Measurements from ENCODE around the gene ADAMTSL5.
"Not testable (repeated sequence)": the region's sequence is repeated elsewhere in the genome, so short reads cannot be mapped to it uniquely, and the experiment has no call there.

ADAMTSL5 gene

DNA sequence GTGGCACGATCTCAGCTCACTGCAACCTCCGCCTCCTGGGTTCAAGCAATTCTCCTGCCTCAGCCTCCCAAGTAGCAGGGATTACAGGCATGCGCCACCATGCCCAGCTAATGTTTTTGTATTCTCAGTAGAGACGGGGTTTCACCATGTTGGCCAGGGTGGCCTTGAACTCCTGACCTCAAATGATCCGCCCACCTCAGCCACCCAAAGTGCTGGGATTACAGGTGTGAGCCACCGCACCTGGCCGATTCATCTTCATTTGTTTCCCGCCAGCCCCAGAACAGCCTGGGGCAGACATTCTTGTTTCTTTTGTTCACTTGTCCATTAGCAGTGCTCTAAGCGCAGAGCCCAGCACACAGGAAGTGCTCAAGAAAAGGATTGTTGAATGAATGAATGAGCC, 35.8 kb downstream of the ADAMTSL5 start:
- DNase-seq: not testable (repeated sequence)

DNA sequence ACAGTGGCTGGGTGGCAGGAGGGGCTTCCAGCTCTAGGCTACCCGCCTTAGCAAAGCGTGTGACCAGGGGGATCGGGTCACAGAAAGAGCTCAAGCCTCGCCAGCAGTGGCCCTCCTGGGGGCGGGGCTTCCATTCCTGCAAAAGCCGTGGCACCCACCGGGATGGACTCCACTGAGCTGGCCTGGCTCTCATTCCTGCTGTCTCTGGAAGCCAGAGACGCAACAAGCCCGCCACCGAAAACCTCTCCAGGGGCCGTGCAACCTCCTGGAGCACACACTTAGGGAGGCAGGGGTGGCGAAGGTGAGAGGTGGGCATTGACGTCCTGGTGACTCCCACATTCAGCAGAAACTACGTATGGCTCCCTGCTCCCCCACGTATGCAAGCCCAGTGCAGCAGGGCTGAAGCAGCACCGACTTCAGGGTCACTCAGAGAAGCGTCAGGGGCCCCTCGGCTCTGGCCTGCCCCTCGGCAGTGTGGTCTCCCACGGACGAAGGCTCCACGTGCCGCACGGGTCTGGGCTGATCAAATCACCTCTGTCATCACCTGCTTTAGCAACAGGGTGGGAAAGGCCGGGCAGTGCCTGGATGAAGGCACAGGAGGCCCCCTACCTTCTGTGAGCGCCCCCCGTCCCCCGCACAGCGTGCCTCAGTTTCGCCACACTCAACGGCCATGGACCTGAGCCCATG, 36.9 kb downstream of the ADAMTSL5 start:
- DNase-seq: no peak

DNA sequence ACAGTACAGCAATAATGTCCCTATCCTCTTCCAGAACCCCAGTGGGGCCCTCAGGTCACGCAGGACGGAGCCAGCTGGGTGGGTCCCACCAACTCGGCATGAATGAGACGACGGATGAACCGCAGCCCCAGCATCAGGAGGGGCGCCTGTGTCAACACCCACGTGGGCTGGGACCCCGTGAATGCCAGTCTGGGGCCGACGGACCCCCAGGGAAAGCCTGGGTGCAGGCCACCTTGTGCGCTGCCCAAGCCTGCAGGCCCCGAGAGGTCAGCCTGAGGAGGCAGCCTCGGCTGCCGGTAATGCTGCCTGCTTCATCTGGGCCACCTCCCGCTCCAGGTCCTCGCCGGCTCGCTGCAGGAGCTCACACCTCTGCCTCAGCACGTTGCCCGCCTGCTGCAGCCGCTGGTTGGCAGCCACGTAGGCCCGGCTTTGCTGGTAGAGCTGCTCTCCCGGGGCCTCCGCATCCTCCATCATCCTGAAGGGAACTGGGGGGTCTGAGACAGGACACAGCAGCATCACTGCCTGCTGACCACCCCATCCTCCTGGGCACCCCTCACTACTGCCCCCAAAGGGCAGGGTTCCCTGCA, 38.0 kb downstream of the ADAMTSL5 start:
- no peak for DNase-seq

DNA sequence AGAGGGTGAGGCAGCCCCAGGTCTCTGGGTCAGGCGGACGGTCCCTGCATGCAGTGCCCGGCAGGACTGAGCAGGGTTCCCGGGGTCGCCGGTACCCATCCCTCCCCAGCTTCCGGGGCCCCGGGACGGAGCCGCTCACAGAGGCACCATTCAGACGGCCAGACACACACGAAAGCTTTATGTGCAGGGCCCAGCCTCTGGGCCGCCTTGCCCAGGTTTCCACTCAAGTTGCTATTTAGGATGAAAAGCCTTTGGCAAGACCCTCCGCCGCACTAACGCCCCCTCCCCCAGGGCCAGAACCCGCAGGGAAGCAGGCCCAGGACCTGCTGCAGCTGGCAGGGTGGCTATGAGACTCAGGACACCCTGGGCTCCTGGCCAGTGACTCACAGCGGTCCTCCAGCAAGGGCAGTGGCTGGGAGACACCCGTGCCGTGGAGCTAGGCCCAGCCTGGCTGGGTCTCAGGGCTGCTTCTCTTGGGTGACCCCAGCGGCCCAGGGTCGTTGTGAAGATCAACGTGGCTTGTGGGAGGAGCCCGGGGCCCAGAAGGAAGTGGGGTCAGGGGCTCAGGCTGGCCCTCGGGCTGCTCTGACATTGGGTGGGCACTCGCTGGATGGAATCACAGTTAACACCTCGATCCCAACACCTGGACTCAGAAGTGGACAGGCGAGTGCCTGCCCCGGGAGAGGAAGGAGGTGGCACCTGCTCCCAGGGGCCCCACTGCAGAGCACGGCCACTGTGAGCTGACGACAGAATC, 38.6 kb downstream of the ADAMTSL5 start:
- no peak for DNase-seq

DNA sequence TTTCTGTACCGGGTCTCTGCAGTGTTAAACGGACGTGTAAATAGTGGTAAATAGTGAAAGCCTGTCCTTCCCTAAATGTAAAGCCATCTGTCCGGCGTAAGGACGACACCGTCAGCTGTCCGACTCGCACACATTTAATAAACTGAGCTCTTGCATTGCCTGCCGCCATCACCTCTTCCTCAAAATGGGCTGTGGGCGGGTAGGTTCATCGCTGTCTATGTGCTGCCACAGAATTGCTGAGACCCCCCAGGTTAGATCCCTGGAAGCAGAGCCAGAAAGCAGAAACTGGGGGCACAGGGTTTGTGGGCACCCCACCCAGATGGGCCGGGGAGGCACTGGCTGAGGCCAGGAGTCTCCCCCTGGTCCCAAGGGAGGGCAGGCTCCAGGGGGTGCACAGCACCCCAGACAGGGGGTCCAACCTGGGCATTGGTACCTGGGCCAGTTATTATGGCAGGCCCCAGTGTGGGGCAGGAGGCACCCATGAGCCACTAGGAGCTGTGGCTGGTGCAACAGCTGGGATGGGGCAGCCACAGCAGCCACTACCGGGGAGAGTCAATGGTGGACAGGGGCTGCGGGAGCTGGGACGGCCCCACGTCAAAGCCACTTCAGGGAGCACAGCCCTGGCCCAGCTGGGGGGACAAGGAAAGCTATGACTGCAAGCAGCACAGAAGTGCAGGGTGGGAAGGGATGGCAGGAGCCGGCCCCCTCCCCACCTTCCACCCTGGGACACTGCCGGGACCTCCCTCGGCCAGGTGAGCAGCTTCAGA, 39.6 kb downstream of the ADAMTSL5 start:
- no peak for DNase-seq

DNA sequence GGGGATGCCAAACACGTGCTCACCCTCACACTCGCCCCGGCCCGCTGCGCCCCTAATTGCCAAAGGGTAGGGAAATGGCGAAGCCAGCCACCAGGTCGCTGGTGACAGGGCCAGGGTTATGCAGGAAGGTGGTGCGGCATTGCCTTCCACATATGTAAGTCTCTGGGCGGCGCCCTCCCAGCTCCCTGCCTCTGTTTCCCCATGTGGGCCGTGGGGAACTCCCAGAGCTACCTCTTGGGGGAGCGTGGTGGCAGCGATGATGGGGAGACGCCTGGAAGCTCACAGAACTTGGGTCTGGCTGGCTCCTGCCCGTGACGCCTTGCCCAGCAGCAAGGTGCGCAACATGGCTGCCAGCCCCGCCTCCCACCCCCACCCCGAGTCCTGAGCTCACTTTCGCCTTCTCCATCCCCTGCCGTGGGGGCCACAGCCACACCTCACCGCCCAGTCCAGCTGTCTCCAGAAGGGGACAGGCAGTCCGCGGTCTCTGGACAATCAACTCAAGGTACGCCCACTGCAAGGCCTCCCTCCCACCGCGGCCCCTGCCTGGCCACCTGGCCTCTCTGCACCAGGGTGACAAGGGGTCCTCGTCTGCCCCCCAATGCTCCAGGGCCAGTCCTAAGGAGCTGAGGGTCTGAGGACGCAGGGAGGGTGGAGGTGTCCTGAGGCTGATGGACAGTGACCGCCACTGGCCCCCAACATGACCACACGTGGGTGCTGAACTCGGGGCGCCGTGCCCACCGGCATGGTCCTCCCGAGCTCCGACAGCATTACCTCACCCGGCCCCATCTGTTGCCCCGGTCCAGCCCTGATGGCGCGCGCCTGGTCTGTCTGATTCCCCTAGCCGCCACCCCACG, 40.4 kb downstream of the ADAMTSL5 start:
- DNase-seq: no peak

DNA sequence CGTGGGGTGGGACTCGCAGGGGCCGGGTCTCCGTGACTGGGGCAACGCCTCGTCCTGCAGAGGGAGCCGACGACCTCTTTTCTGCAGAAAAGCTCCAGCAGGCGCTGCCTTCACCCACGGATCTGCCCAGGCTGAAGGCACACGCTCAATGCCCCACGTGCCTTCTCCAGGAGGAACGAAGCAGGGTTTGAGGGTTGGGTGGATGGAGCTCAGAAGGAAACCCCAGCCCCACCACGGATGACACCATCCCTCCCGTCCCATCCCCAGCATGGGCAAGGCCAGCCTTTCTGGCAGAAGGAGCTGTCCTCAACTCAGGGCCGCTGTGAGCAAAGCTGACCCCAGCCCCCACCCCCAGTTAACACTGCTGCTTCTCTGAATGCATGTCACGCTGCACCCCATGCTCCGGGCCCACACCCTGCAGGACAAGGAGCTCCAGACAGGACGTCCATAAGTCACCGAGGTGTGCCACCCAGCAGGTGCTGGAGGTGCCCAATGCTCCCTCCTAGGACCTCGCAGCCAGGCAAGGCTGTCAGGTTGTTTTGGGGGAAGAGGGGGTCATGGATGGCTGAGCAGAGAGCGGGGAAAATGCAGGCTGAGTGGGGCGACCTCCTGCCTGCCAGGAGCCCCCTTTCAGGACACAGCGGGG, 41.2 kb downstream of the ADAMTSL5 start:
- peak; percentile 46 to 56 (median 50) for DNase-seq

DNA sequence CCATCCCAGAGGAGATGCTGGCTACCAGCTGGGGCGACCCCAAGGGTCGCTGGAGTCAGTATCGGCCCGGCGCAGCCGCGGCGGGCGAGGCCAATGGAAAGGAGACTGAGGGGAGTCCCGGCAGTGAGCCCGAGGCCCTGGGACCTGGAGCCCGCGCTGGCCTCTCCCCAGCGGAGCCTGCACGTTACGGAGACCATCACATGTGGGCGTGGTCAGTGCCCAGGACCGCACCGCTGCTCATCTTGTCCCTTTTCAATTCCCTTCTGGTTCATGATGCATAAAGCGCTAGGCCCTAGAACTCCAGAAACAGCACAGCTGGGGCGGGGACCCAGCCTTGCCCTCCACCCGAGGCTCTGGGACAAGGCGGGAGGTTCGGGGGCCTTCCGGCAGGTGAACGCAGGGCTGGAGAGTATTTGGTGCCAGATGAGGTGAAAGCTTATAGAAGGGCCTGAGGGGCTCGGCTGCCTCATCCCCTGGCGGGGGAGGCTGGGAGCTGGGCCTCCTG, 41.8 kb downstream of the ADAMTSL5 start:
- no peak for DNase-seq

DNA sequence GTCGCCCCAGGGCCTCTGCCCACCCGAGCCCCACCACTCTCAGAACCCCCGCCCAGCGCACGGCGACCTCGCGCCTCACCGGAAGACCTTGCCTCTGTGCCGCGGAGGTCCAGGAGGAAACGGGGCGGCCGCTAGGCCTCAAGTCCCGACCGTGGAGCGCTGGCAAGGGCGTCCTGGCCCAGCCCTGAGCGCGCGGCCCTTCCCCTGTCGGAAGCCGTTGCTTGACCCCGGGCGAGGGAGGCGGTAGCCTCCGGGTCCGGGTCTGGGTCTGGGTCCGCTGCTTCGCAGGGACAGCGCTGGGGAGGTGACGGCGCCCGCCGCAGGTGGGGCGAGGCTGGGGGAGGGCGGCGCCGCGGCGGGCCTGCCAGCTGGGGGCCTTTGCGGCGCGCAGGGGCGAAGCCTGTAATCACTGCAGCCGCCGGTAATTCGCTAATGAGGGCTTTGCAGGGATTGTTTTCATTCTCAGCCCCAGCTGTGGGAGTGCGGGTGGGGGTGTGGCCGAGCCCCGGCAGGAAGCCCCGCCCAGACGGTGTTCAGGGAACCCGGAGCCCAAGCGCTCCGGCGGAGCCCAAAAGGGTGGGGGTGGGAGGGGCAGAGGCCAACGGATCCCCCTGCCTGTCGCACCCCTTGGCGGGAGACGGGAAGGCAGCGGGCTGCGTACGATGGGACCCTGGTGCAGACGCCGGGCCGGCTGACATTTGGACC, 42.4 kb downstream of the ADAMTSL5 start:
- DNase-seq: peak in 1 of 3 donors; percentile 58

DNA sequence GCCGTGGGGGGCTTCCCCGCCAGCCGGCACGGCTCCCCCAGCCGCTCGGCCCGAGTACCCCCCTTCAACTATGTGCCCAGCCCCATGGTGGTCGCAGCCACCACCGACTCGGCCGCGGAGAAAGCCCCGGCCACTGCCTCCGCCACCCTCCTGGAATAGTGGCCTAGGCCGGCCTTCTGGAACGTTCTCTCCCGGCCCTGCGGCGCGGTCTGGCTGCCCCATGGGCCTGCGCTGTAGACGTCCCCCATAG, 42.8 kb downstream of the ADAMTSL5 start:
- no peak for DNase-seq

DNA sequence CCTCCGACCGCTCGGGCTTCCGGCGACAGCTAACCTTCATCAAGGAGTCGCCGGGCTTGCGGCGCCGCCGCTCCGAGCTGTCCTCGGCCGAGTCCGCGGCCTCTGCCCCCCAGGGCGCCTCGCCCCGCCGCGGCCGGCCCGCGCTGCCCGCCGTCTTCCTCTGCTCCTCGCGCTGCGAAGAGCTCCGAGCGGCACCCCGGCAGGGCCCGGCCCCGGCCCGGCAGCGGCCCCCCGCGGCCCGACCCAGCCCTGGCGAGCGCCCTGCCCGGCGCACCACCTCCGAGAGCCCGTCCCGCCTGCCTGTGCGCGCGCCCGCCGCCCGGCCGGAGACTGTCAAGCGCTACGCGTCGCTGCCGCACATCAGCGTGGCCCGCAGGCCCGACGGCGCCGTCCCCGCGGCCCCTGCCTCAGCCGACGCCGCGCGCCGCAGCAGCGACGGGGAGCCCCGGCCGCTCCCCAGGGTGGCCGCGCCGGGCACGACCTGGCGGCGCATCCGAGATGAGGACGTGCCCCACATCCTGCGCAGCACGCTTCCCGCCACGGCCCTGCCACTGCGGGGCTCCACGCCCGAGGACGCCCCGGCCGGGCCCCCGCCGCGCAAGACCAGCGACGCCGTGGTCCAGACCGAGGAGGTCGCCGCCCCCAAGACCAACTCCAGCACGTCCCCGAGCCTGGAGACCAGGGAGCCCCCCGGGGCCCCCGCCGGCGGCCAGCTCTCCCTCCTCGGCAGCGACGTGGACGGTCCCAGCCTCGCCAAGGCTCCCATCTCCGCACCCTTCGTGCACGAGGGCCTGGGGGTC, 43.4 kb downstream of the ADAMTSL5 start:
- DNase-seq: peak in 1 of 3 donors; percentile 54

DNA sequence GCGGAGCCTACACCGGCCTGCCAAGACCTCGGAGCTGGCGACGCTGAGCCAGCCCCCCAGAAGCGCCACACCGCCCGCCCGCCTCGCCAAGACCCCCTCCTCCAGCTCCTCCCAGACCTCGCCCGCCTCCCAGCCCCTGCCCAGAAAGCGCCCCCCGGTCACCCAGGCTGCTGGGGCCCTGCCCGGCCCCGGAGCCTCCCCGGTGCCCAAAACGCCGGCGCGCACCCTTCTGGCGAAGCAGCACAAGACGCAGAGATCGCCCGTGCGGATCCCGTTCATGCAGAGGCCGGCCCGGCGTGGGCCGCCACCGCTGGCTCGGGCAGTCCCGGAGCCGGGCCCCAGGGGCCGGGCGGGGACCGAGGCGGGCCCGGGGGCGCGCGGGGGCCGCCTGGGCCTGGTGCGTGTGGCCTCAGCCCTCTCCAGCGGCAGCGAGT, 44.0 kb downstream of the ADAMTSL5 start:
- DNase-seq: peak; percentile 54 to 85 (median 64)

DNA sequence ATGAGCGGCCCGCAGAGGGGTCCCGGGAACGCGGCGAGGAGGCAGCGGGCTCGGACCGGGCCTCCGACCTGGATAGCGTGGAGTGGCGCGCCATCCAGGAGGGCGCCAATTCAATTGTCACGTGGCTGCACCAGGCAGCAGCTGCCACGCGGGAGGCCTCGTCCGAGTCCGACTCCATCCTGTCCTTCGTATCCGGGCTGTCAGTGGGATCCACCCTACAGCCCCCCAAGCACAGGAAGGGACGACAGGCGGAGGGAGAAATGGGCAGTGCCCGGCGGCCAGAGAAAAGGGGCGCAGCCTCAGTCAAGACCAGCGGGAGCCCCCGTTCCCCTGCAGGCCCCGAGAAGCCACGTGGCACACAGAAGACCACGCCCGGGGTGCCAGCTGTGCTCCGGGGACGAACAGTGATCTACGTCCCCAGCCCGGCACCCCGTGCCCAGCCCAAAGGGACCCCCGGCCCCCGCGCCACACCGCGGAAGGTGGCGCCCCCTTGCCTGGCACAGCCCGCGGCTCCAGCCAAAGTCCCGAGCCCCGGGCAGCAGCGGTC, 44.5 kb downstream of the ADAMTSL5 start:
- no peak for DNase-seq

DNA sequence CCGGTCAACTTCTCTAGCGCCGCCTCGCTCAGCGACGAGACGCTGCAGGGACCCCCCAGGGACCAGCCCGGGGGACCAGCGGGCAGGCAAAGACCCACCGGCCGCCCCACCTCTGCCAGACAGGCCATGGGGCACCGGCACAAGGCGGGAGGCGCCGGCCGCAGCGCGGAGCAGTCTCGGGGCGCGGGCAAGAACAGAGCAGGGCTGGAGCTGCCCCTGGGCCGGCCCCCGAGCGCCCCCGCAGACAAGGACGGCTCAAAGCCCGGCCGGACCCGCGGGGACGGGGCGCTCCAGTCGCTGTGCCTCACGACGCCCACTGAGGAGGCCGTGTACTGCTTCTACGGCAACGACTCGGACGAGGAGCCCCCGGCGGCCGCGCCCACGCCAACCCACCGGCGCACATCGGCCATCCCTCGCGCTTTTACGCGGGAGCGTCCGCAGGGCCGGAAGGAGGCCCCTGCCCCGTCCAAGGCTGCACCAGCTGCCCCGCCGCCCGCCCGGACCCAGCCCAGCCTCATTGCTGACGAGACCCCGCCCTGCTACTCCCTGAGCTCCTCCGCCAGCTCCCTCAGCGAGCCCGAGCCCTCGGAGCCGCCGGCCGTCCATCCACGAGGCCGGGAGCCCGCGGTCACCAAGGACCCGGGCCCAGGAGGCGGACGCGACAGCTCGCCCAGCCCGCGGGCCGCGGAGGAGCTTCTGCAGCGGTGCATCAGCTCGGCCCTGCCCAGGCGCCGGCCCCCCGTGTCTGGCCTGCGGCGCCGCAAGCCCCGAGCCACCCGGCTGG, 45.1 kb downstream of the ADAMTSL5 start:
- DNase-seq: no peak

DNA sequence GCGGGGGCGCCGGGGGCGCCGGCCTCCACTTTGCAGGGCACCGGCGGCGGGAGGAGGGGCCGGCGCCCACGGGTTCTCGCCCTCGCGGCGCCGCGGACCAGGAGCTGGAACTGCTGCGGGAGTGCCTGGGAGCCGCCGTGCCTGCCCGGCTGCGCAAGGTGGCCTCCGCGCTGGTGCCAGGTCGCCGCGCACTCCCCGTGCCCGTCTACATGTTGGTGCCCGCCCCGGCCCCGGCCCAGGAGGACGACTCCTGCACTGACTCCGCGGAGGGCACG, 45.7 kb downstream of the ADAMTSL5 start:
- no peak for DNase-seq

DNA sequence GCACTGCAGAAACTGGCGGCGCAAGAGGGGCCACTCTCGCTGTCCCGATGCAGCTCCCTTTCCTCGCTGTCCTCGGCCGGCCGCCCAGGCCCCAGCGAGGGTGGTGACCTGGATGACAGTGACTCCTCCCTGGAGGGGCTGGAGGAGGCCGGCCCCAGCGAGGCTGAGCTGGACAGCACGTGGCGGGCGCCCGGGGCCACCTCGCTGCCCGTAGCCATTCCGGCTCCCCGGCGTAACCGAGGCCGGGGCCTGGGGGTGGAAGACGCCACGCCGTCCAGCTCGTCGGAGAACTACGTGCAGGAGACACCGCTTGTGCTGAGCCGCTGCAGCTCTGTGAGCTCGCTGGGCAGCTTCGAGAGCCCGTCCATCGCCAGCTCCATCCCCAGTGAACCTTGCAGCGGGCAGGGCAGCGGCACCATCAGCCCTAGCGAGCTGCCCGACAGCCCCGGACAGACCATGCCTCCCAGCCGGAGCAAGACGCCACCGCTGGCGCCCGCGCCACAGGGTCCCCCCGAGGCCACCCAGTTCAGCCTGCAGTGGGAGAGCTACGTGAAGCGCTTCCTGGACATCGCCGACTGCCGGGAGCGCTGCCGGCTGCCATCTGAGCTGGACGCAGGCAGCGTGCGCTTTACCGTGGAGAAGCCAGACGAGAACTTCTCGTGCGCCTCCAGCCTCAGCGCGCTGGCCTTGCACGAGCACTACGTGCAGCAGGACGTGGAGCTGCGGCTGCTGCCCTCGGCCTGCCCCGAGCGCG, 46.2 kb downstream of the ADAMTSL5 start:
- no peak for DNase-seq

DNA sequence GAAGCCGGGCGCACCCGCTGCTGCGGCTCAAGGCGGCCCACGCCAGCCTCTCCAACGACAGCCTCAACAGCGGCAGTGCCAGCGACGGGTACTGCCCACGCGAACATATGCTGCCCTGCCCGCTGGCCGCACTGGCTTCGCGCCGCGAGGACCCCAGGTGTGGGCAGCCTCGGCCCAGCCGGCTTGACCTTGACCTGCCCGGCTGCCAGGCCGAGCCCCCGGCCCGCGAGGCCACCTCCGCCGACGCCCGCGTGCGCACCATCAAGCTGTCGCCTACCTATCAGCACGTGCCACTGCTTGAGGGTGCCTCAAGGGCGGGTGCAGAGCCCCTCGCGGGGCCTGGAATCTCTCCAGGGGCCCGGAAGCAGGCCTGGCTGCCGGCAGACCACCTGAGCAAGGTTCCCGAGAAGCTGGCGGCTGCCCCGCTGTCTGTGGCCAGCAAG, 46.8 kb downstream of the ADAMTSL5 start:
- no peak for DNase-seq

DNA sequence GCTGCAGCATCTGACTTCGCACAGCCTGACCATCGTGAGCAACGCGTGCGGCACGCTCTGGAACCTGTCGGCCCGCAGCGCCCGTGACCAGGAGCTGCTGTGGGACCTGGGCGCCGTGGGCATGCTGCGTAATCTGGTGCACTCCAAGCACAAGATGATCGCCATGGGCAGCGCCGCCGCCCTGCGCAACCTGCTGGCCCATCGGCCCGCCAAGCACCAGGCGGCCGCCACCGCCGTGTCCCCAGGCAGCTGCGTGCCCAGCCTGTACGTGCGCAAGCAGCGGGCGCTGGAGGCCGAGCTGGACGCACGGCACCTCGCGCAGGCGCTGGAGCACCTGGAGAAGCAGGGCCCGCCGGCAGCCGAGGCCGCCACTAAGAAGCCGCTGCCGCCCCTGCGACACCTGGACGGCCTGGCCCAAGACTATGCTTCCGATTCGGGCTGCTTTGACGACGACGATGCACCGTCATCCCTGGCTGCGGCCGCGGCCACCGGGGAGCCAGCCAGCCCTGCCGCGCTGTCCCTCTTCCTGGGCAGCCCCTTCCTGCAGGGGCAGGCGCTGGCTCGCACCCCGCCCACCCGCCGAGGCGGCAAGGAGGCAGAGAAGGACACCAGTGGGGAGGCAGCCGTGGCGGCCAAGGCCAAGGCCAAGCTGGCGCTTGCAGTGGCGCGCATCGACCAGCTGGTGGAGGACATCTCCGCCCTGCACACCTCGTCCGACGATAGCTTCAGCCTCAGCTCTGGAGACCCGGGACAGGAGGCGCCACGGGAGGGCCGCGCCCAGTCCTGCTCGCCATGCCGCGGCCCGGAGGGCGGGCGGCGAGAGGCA, 47.4 kb downstream of the ADAMTSL5 start:
- peak; percentile 54 to 75 (median 61) for DNase-seq

All from suppressor macrophage treated with lipopolysaccharide for 1 hour (primary cell).